WTC11 (cell line): Measurements from ENCODE around the gene HLTF.

Experiments used
- ATF2 ChIP-seq: sonication (generic); formaldehyde crosslinking; IDR thresholded peaks from 2 replicates; pipeline ENCODE4 v1.8.1; 2022; ENCODE audit warnings: low read depth, missing genetic modification reagents, borderline replicate concordance
- CTCF ChIP-seq: fragments of 200-600 bp; IDR thresholded peaks from 2 replicates; pipeline ENCODE4 v1.8.0; 2022; ENCODE audit warnings: antibody characterized with exemption
- ELF4 ChIP-seq: sonication (generic); formaldehyde crosslinking; IDR thresholded peaks from 2 replicates; pipeline ENCODE4 v1.8.1; 2022; ENCODE audit warnings: low read depth, mild to moderate bottlenecking, moderate library complexity, missing genetic modification reagents
- ERG ChIP-seq: fragments of 250-450 bp; sonication (Bioruptor Pico); IDR thresholded peaks from 2 replicates; pipeline ENCODE4 v1.8.0; 2021; ENCODE audit warnings: mild to moderate bottlenecking
- ESRRA ChIP-seq: sonication (generic); formaldehyde crosslinking; IDR thresholded peaks from 2 replicates; pipeline ENCODE4 v1.8.1; 2022; ENCODE audit warnings: mild to moderate bottlenecking, missing genetic modification reagents, borderline replicate concordance
- FOXP1 ChIP-seq: sonication (generic); formaldehyde crosslinking; IDR thresholded peaks from 2 replicates; pipeline ENCODE4 v1.8.0; 2022; ENCODE audit warnings: missing genetic modification reagents, mild to moderate bottlenecking, moderate library complexity, borderline replicate concordance
- GABPB1 ChIP-seq: sonication (generic); formaldehyde crosslinking; IDR thresholded peaks from 2 replicates; pipeline ENCODE4 v1.8.1; 2023; ENCODE audit warnings: mild to moderate bottlenecking, missing genetic modification reagents
- HMGA2 ChIP-seq: fragments of 250-450 bp; sonication (Bioruptor Pico); IDR thresholded peaks from 2 replicates; pipeline ENCODE4 v1.4.0; 2021; ENCODE audit warnings: mild to moderate bottlenecking, moderate library complexity
- IRF1 ChIP-seq: sonication (generic); formaldehyde crosslinking; IDR thresholded peaks from 2 replicates; pipeline ENCODE4 v1.8.0; 2023; ENCODE audit warnings: missing genetic modification reagents
- NR2C2 ChIP-seq: sonication (generic); formaldehyde crosslinking; IDR thresholded peaks from 2 replicates; pipeline ENCODE4 v1.8.0; 2022; ENCODE audit warnings: mild to moderate bottlenecking, missing genetic modification reagents
- SMAD4 ChIP-seq: sonication (generic); formaldehyde crosslinking; IDR thresholded peaks from 2 replicates; pipeline ENCODE4 v1.8.0; 2022; ENCODE audit warnings: mild to moderate bottlenecking, missing genetic modification reagents
- USF1 ChIP-seq: sonication (generic); formaldehyde crosslinking; IDR thresholded peaks from 2 replicates; pipeline ENCODE4 v1.8.0; 2022; ENCODE audit warnings: mild to moderate bottlenecking, missing genetic modification reagents
- USF2 ChIP-seq: sonication (generic); formaldehyde crosslinking; IDR thresholded peaks from 2 replicates; pipeline ENCODE4 v1.8.1; 2023; ENCODE audit warnings: mild to moderate bottlenecking, missing genetic modification reagents, moderate library complexity
- ZNF121 ChIP-seq: sonication (generic); formaldehyde crosslinking; IDR thresholded peaks from 2 replicates; pipeline ENCODE4 v1.8.0; 2023; ENCODE audit warnings: missing genetic modification reagents

GRCh38 chr3:149004622-149005021 lies 81.7 kb downstream of the HLTF start:
- TF ChIP-seq ERG (CRISPR knock-in tag) (no peak), ESRRA (no peak), GABPB1 (CRISPR knock-in tag) (no peak), IRF1 (no peak), FOXP1 (CRISPR knock-in tag) (no peak), CTCF (no peak), USF2 (CRISPR knock-in tag) (no peak), ELF4 (CRISPR knock-in tag) (no peak), HMGA2 (no peak), NR2C2 (no peak), ZNF121 (CRISPR knock-in tag) (no peak), SMAD4 (no peak), ATF2 (no peak), USF1 (CRISPR knock-in tag) (no peak)
